GM20431 (cell line): Measurements from ENCODE around the gene CFHR2.
"Not testable (repeated sequence)": the region's sequence is repeated elsewhere in the genome, so short reads cannot be mapped to it uniquely, and the experiment has no call there.

ENCODE experiments used
- in situ Hi-C: fragments of 300-500 bp; cut with MseI, MboI; formaldehyde crosslinking; loops from one replicate; pipeline ENCODE4 v1.15.0; 2020; ENCODE audit warnings: low sequenced_read_pairs; ENCODE audit not compliant: unreplicated experiment

CFHR2 gene

DNA sequence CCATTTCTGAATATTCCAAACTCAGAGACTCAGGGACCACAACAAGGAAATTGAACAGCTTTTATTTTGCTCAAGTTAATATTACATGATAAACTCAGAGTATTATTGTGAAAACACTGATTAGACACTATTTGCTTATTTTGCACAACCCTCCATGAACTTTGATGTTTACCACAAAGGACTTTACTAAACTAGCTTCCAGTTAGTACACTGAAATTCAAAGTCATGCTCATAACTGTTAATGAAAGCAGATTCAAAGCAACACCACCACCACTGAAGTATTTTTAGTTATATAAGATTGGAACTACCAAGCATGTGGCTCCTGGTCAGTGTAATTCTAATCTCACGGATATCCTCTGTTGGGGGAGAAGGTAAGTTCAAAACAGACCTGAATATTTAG is at the start of gene CFHR2:
TSS of gene CFHR2 (plus strand) at position 171 of the 400 bp plus-strand sequence. CDS start at position 314, 143 bp downstream.
- in situ Hi-C loops, result not testable (repeated sequence)

DNA sequence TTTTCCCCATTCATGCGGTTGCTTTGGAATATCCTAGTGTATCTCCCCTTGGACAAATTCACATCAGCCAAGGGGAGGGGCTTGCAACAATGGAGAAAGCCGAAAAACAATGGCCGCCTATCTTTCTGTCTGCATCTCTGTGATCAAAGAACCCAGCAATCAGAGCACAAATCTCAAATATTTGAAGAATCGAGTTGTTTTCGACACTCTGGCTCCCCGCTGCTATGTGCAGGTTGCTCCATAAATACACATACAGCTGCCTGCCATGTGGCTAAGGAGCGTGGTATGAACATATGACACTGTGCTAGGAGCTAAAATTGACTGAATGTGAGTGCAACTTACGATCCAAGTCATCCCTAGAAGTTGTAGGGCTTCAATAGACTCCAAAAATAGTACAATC is 47.2 kb upstream of the CFHR2 start:
- in situ Hi-C loops, result no loop called here

DNA sequence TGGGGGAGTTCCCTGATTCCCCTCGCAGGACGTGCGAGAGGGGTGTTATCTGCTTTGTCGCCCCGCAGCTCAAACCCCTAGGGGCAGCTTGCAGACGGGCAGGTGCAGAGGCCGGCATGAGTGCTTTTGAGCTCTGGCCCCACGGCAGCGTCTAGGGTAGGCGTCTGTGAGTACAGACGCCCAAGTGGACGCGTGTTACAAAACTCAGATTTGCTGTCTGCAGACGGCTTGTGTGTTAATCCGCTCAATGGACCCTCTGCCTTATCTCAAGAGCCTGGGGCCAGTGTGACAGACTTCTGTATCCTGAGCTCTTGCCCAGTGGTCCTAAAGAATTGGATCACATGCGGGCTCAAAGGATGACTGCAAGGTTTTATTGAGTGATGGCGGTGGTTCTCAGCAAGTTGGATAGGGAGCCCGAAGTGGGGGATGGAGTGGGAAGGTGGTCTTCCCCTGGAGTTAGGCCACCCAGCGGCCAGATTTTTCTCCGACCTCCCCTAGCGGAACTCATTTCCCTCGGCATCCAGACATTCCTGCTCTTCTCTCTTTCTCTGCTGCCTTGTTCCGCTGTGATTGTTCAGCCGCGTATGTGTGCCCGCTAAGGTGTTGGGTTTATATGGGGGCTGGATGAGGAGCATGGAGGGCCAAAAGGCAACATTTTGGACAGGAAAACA is 46.2 kb upstream of the CFHR2 start:
- in situ Hi-C loops, result no loop called here

DNA sequence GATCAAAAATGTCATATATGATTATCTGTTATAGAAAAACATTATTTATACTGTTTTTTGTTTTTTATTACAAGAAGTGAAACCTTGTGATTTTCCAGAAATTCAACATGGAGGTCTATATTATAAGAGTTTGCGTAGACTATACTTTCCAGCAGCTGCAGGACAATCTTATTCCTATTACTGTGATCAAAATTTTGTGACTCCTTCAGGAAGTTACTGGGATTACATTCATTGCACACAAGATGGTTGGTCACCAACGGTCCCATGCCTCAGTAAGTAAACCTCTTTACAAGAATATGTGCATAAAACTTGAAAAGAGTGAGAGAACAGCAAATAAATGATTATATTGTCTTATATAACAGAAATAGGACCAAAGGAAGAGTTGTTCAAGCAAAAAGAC is 41.2 kb upstream of the CFHR2 start:
- in situ Hi-C loops, result no loop called here

DNA sequence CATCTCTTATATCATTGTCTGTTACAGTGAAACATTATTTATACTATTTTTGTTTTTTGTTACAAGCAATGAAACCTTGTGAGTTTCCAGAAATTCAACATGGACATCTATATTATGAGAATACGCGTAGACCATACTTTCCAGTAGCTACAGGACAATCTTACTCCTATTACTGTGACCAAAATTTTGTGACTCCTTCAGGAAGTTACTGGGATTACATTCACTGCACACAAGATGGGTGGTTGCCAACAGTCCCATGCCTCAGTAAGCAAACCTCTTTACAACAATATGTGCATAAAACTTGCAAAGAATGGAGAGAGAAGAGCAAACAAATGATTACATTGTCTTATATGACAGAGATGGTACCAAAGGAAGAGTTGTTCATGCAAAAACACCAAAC is 33.3 kb upstream of the CFHR2 start:
- in situ Hi-C loops, result no loop called here

DNA sequence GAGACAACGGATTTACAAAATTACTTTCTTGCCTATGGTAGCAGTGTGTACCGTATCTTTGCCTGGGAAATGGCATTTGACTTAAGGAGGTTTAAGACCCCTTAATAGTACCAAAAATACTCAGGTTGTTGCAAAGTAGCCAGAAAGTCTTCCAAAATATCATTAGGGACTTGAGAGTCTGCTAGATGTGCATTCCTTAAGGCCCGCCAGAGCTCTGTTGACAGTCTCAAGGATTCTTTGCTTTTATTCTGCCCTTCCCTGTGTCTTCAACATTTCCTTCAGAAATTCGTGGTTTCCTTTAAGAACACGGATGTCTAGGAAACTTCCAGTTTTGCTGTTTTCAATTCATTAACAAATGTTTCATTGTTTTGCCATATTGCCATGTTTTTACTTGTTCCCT is 31.3 kb upstream of the CFHR2 start:
- in situ Hi-C loops, result not testable (repeated sequence)

DNA sequence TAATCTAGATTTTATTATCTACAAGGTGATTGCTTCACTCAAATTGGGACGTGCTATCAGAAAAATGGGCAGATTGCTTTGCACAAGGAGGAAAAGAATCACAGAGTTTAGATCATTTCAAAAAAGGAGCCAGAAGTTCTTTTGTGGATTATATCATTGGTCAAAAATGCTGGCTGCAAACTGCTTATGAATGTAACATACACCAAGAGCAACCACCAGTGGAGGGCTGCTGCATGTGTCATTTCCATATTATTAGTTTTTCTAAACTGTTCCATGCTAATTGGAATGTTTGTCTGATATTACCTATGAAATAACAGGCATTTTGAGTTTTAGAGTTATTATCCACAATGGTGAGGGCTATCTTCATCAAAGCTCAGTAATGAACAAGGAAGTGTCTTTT is 16.7 kb upstream of the CFHR2 start:
- in situ Hi-C loops, result not testable (repeated sequence)

DNA sequence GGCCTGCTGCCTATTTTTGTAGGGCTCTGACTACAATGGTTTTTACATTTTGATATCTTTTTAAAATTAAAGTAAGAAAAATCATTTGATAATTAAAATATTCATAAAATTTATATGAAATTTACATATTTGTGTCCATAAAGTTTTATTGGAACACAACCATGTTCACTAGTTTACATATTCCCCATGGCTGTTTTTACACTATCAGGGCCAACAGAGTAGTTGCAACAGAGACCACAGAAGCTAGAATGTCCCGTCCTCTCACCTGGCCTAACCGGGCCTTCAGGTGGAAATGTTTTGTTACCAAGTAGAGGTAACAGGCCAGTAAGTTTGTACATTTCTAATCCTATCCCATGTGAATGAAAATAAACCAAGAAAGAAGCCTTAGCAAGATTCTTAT is 10.7 kb upstream of the CFHR2 start:
- in situ Hi-C loops, result not testable (repeated sequence)

DNA sequence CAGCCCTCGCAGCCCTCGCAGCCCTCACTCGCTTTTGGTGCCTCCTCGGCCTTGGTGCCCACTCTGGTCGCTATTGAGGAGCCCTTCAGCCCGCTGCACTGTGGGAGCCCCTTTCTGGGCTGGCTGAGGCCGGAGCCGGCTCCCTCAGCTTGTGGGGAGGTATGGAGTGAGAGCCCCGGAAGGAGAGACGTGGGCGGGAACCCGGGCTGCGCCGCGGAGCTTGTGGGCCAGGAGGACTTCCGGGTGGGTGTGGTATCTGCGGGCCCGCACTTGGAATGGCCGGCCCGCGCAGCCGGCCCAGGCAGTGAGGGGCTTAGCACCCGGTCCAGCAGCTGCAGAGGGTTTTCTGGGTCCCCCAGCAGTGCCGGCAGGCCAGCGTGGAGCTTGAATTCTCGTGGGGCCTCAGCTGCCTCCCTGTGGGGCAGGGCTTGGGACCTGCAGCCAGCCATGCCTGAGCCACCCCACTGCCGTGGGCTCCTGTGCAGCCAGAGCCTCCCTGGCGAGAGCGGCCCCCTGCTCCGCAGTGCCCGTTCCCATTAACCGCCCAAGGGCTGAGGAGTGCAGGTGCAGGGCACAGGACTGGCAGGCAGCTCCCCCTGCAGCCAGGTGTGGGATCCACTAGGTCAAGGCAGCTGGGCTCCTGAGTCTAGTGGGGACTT is 9.9 kb upstream of the CFHR2 start:
- in situ Hi-C loops, result no loop called here

DNA sequence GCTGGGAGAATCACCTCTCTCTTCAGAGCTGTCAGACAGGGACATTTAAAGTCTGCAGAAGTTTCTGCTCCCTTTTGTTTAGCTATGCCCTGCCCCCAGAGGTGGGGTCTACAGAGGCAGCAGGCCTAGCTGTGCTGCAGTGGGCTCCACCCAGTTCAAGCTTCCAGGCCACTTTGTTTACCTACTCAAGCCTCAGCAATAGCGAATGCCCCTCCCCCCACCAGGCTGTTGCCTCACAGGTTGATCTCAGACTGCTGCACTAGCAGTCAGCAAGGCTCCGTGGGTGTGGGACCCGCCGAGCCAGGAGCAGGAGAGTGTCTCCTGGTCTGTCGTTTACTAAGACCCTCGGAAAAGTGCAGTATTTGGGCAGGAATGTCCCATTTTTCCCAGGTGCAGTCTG is 2.1 kb upstream of the CFHR2 start:
- in situ Hi-C loops, result not testable (repeated sequence)

DNA sequence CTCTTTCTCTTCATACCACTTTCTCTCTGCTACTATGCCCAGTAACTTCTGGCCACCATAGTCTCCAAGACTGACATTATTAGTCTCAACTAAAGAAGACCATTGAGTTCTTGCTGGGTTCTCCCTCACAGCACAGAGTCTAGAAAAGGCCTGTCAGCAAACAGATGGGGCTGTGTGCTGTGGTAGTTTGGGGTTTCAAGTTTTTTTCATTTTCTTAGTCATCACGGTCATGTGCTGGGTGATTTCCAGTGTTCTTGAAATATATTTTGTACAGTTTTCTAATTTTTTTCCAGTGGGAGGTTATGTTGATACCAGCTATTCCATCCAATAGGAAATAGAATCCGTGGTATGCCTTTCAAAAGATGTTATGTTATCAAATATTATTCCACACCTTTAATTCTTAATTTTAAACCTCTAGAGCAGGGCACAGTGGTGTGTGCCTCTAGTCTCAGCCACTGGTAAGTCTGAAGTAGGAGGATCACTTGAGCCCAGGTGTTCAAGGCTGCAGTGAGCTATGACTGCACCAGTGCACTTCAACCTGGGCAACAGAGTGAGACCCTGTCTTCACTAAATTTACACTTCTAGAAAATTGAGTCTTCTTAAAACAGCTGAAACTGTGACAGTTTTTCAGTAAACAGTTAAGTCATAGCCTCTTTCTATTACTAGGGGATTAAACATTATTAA is 8.3 kb downstream of the CFHR2 start:
- in situ Hi-C loops, result no loop called here

DNA sequence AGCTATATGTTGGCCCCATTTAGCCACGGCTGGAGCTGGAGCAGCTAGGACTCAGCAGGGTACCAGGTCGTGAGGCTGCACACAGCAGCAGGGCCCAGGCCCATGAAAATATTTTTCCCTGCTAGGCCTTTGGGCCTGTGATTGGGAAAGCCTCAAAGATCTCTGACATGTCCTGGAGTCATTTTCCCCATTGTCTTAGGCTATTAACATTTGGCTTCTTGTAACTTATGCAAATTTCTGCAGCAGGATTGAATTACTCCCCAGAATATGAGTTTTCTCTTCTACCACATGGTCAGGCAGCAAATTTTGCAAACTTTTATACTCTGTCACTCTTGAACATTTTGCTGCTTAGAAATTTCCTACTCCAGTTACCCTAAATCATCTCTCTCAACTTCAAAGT is 11.2 kb downstream of the CFHR2 start:
- in situ Hi-C loops, result no loop called here

DNA sequence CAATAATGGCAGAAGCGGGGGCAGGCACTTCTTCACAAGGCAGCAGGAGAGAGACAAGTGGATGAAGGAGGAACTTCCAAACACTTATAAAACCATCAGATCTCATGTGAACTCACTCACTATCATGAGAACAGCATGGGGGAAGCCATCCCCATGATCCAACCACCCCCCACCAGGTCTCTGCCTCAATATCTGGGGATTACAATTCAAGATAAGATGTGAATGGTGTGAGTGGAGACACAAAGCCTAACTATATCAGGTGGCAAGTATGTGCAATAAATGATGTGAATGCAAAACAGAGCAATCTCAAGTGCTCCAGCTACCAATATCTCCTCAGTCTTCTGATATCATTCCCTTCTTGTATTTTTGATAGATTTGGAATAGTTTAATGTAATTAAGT is 12.4 kb downstream of the CFHR2 start:
- in situ Hi-C loops, result no loop called here

DNA sequence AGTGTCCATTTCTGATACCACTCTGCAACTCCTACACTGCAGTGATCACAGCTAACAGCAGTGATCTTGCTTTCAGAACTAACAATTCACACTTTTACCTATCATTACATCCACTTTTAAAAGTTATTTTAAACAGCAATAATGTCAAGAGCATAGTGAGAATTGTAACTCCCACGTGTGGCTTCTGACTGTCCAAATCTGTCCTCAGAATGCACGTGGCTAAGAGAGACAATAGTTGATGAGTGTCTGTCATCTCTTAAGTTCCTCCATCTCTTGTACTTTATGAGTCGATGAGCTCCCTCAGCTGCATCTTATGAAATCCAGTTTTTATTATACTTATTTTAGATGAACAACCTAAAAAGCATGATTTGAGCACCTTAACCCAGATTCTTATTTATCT is 17.3 kb downstream of the CFHR2 start:
- in situ Hi-C loops, result no loop called here

DNA sequence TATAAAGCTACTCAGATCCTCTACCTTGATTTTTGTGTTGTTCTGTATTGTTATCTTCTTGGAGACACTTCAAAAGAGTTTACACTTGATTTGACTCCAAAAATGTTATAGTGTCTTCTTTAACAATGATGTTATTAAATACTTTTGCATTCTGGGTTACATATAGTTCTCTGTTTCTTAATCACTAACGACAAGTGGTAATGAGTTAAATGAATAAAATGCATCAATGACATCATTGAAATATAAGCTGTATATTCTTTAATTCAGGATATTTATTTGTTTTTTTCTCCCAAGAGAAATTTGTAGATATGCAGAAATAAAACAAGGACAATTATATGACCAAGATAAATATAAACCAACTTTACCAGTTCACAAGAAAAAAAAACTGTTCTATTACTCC is 26.6 kb downstream of the CFHR2 start:
- in situ Hi-C loops, result no loop called here

DNA sequence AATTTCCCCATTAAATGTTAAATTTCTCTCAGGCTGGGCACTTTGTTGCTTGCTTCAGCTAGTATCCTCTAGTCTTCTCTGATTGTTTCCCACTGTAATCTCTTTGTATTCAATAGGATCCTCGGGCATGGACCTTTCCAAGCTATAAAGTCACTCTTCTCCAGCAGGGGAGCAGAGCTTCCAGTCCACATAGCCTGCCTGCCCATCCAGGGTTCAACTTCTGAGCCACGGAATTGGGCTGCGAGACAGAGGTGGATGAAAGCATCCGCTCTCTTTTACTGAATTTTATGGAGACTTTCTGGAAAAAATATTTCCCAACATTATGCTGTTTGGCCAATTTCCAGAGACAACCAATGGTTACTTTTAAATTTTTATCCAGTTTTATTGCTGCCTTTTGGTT is 32.7 kb downstream of the CFHR2 start:
- in situ Hi-C loops, result no loop called here

DNA sequence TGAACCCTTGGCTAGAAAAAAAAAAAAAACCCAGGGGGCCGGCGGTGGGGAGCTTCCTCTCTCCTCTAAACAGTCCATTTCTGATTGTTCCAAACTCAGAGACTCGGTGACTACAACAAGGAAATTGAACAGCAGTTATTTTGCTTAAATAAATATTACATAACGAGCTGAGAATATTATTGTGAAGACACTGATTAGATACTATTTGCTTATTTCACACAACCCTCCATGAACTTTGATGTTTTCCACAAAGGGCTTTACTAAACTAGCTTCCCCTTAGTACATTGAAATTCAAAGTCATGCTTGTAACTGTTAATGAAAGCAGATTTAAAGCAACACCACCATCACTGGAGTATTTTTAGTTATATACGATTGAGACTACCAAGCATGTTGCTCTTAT is 33.7 kb downstream of the CFHR2 start, which contains the start of gene CFHR5:
TSS of gene CFHR5 (plus strand) at position 279 of the 400 bp plus-strand sequence. CDS start at position 388, 109 bp downstream.
- in situ Hi-C loops, result no loop called here

DNA sequence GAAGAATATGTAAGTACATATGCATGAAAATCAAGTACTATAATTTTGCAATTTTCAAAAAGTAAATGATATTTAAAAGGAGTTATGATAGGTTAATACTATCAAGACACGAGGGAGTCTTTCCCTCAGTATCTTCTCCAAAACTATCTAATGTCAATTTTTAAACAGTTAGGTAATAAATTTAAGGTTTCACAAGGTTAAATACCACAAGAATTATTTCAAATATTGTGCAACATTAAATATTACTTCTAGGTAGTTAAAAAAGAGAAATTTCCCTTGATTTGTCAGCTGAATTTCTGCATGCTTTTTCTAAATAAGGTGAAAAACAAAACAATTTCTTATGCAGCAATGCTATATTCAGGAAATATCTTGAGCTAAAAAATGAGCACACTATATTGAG is 37.3 kb downstream of the CFHR2 start:
- in situ Hi-C loops, result no loop called here

DNA sequence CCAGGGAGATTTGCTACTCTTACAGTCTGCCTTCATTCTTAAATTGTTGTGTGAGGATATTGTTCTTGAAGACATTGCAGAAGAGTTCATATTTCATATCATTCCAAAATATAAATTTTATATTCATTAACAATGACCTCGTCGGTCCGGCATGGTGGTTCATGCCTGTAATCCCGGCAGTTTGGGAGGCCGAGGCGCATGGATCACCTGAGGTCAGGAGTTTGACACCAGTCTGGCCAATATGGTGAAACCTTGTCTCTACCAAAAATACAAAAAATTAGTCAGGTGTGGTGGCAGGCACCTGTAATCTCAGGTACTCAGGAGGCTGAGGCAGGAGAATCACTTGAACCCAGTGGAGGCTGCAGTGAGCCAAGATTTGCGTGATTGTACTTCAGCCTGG is 38.7 kb downstream of the CFHR2 start:
- in situ Hi-C loops, result not testable (repeated sequence)

DNA sequence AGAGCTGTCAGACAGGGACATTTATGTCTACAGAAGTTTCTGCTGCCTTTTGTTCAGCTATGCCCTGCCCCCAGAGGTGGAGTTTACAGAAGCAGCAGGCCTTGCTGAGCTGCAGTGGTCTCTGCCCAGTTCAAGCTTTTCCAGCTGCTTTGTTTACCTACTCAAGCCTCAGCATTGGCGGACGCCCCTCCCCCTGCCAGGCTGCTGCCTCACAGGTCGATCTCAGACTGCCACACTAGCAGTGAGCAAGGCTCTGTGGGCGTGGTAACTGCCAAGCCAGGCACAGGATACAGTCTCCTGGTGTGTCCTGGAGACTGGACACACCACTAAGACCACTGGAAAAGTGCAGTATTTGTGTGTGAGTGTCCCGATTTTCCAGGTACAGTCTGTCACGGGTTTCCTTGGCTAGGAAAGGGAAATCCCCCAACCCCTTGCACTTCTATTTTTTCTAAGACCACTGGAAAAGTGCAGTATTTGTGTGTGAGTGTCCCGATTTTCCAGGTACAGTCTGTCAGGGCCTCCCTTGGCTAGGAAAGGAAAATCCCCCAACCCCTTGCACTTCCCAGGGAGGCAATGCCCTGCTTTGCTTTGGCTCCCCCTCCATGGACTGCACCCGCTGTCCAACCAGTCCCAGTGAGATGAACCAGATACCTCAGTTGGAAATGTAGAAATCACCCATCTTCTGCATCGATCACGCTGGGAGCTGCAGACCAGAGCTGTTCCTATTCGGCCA is 48.5 kb downstream of the CFHR2 start:
- in situ Hi-C loops, result not testable (repeated sequence)

DNA sequence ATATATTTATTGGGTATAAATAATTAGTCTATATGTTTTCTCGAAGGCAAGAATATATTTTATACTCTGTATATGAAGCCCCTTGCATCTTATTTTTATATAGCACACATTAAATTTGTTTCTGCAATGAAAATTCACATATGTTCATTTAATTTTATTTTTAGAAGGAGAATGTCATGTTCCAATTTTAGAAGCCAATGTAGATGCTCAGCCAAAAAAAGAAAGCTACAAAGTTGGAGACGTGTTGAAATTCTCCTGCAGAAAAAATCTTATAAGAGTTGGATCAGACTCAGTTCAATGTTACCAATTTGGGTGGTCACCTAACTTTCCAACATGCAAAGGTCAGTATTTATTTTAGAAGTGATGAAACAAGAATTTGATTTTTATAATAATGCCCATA is 50.4 kb downstream of the CFHR2 start:
- in situ Hi-C loops, result no loop called here
